Kasumi-1 (cell line): ENCODE data around the gene DAB1.
"Not testable (repeated sequence)": the region's sequence is repeated elsewhere in the genome, so short reads cannot be mapped to it uniquely, and the experiment has no call there.

Experiments used
- DNase-seq, 2 experiments: peaks; one replicate each; lab custom pipeline; 2025; lab: John Stamatoyannopoulos, UW

The DAB1 gene

DNA sequence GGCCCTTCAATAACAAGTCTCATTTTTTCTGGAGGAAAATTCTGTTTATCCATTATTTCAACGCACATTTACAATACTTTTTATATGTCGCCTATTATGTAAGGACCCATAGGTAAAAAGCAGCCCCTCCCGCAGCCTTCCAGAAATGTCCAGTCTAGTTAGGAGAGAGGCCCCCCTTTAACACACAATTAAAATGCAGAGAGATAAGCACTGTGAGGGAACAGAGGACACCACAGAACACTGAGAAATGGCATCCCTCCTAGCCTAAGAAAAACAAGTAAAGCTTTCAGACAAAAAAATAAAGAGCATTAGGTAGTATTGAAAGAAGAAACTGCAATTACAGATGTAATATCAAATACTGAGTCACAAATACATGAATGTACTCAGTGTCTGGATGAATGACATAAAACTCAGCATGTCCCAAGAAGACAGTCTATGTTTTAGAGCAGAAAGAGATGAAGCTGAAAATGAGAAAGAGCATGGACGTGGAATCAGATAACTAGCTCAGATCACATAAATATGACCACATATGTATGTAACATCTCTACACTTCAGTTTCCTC is 62.9 kb downstream of the DAB1 start:
- no peak for DNase-seq

DNA sequence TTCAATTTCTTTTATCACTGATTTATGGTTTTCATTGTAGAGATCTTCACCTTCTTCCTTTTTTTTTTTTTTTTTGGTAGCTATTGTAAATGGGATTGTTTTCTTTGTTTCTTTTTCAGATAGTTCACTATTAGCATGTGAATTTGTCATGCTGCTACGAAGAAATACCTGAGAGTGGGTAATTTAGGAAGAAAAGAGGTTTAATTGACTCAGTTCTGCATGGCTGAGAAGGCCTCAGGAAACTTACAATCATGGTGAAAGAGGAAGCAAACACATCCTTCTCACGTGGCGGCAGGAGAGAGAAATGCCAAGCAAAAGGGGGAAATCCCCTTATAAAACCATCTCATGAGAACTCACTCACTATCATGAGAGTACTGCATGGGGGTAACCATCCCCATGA is 66.4 kb downstream of the DAB1 start:
- no peak for DNase-seq

DNA sequence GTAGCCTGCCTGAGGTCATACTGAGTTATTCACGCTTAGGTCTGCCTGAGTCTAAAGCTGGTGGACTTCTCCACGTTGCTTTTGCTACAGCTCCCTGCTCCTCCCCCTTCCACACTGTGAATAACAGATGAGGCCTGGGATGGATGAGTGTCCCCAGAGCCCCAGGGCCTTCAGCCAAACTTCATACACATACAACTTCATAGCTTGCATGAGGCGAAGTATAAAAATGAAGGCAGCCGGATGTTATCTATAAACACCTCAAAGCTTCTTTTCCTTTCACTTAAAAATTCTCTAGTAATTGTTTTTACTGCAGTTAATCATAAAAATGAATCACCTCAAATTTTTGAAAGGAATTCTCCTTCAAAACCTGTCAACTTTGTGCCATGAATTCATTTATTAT is 70.2 kb downstream of the DAB1 start:
- no peak for DNase-seq

- no peak for DNase-seq
These were observed 73.2 kb downstream of the DAB1 start for GRCh38 chr1:57350610-57351009.

DNA sequence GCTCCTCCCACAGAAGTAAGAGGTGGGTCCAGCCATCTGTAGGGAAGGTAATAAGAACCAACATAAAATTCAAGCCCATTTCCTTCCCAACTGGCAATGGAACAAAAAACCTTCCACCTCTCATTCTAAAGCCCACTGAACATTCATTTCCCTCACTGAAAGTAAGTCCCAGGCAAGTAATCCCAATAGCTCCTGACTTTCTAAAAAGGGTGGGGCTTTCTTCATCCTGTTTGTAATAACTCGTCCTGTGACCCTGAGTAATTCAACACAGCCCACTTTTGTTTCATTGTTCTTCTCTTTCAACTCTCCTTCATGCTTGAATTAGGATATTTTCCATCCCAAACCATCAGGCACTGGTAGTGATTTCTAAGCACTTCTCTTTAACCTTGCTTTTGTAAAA is 74.9 kb downstream of the DAB1 start:
- no peak for DNase-seq

- no peak for DNase-seq
These were observed 77.9 kb downstream of the DAB1 start for GRCh38 chr1:57345916-57346315.

GRCh38 chr1:57344265-57344664 is 79.6 kb downstream of the DAB1 start:
- no peak for DNase-seq

- not testable (repeated sequence) for DNase-seq
These were observed 80.5 kb downstream of the DAB1 start for GRCh38 chr1:57343298-57343915.

- DNase-seq: no peak
These were observed 82.1 kb downstream of the DAB1 start for GRCh38 chr1:57341721-57342120.

DNA sequence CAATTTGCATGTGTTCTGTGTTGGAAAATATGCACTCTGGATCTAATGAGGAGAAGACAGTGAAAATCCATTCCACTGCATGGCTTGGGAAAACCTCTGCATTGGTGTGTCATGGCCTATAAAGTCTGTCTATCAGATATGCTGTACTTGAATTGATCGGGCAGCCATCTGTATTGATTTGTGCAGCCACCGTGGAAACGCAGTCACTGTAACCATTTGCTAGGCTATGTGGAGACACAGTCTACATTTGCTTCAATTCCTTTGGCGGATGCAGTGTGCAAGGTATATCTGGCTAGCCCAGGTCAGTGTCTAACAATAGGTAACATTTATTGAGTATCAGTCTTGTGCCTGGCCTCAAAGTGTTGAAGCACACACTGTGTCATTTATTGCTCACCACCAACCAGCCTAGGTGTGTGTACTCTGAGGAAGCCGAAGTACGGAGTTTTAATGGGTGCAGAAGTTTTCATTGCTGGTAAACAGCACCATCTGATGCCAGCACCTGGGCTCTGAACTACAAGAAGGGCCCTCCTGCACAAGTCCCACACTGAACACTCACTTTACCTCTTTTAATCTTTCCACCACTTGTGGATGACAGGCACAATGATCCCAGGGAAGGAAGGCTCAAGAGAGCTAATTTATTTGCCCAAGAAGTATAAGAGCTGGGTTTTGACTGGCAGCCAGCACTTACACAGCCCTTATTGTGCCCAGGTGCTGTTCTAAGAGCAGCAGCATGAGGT is 83.4 kb downstream of the DAB1 start:
- no peak for DNase-seq

DNA sequence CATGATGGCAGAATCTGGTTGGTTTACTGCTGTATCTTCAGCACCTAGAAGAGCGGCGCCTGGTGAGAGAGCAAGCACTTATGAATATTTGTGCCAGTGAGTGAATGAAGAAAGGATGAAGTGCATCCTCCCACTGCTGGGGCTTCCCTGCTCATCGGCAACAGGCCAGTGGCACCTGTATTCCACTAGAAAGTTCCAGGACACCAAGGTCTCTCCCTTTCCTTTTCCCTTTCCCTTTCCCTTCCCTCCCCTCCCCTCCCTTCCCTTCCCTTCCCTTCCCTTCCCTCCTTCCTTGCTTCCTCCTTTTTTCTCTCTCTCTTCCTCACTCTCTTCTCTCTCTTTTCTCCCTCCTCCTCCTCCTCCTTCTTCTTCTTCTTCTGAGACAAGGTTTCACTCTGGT is 86.2 kb downstream of the DAB1 start:
- no peak for DNase-seq

- no peak for DNase-seq
These were observed 87.1 kb downstream of the DAB1 start for GRCh38 chr1:57336793-57337192.

DNA sequence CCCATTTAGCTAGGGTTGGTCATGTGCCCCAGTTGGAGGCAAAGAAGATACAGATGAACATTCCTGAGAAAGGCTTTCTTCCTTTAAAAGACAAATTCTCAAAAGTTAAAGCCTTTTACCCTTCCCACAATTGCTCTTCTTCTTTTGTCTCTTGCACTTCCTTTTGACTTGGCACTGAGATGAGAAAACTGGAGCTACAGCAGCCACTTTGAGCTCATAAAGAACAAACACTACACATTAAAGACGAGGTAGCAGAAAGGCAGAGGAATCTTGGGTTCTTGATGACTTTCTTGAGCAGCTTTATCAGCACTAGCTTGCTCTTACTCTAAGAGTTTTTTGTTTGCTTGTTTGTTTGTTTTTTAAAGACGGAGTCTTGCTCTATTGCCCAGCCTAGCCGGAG is 92.2 kb downstream of the DAB1 start:
- DNase-seq: no peak

- no peak for DNase-seq
These were observed 93.9 kb downstream of the DAB1 start for GRCh38 chr1:57329937-57330336.

GRCh38 chr1:57329001-57329527 is 94.8 kb downstream of the DAB1 start:
- DNase-seq: no peak

DNA sequence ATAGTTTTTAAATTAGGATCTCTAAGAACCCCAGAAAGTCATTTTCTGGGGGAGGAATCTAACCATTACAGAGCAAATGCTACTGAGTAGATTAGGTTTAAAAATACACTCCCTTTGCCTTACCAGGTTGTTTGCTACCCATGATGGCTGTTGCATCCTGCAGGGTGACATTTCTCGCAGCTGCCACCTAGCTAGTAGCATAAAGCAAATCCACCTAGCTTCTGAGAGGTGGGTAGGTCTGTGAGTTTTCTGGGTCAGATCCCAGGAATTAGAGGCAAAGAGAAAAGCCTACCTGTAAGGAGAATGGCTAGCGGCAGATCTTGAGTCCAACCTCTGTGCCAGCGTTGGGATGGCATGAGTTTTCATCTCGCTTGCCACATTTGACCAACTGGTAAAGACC is 95.9 kb downstream of the DAB1 start:
- DNase-seq: no peak

DNA sequence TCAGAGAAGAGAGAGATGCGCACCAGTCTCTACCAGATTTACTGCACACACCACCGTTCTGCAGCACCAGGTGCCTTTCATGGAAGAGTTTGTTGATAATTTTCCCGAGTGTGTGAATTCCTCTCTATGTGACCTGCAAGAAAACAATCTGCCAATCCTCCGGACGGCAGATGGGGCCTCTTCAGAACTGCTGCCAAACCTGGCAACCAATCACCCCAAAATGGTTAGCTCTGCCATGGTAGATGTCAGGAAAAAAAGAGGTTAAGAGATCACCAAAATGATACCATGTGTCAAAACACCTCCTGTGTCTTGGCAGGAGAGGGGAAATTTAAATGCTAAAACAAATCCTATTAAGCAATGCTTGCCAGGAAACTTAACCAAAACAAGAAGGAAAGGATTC is 96.5 kb downstream of the DAB1 start:
- DNase-seq: no peak

DNA sequence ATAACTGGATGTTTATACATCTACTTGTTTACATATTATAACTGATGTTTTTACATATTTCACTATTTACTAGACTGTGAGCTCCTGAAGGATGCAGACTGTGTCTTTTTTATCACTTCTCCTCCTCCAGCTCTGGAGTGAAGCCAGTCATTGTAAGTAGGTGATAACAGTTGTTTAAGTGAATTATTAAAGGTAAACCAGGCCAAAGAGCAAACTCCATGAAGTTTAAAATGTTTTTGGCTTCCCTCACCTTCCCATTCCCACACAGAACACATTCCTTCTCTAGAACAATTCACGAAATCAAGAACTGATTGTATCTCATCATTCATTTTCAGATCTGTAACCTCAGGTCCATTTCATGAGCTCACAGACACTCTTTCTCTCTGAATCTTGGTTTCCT is 98.3 kb downstream of the DAB1 start:
- DNase-seq: no peak

GRCh38 chr1:57325117-57325516 is 98.7 kb downstream of the DAB1 start:
- no peak for DNase-seq

- no peak for DNase-seq
These were observed 99.5 kb downstream of the DAB1 start for GRCh38 chr1:57324388-57324787.

DNA sequence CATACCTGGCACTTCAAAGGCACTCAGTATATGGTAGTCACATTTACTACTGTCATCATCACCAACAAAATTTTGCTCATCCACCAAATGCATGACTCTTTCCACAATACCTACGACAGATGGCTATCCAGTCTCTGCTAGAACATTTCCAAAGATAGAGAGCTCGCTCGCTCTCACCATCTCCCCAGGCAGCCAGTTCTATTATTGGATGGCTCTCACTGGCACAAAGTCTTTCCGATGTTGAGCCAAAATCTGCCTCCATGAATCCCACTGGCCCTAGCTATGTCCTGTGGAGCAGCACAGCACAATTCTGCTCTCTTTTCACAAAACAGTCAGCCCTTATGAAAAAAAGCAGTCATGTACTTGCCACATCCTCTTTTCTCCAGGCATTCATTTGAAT is 102.1 kb downstream of the DAB1 start:
- DNase-seq: no peak

- DNase-seq: no peak
These were observed 104.1 kb downstream of the DAB1 start for GRCh38 chr1:57319791-57320190.

DNA sequence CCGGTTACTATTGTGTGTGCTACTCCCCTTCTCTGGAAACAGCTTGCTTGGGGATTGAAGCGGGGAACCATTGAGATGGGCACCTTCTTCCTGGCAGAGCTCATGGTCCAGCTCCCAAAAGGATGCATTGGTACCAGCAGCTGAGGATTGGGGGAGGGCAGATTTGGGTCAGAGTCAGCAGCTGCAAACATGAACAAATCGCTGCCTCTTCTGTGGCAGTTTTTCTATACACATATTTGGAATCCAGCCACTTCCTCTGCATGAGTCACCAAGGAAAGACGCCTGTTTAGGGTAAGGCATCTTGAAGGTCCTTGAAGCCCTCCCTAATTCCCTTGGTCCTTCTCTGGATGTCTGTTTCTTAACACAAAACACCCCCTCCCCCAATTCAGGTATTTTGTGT is 104.7 kb downstream of the DAB1 start:
- no peak for DNase-seq
